GM19324 (cell line): Measurements from ENCODE around the gene KRTAP10-3.

ENCODE experiments used
- ATAC-seq: cut with Tn5 transposase; IDR thresholded peaks from one replicate; pipeline ENCODE4 v1.9.1; 2021; ENCODE audit warnings: mild to moderate bottlenecking, moderate library complexity; ENCODE audit not compliant: unreplicated experiment, low FRiP score

The KRTAP10-3 gene

DNA sequence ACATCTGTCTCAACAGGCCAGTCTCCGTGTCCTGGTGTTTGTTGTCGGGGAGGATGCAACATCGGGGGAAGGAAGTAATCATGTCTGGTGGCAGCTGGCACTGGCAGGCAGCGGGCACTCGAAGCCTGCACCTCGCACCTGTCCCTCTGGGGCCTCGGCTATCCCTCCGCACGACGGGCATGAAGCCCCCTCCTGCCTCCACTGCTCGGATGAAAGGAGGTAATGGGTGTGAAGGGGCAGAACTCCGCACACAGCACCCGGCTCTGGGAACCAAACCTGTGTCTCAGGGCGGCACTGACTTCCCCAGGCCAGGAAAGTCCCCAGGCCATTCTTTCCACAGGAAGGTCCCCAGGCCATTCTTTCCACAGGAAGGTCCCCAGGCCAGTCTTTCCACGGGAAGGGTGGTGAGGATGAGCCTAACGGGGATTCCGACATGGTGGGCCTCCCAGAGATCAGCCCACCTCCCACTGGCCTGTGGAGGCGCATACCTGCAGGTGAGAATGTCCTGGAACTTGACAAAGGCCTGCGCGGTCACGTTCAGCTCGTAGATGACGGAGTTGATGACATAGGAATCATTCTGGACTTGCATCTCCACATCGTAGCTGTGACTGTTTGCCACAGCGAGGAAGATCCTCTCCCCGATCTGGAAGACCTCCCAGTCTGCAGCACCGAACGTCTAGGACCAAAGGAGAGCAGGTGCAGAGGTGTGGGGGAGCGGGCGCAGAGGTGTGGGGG lies 49.7 kb downstream of the KRTAP10-3 start:
- no peak for ATAC-seq

DNA sequence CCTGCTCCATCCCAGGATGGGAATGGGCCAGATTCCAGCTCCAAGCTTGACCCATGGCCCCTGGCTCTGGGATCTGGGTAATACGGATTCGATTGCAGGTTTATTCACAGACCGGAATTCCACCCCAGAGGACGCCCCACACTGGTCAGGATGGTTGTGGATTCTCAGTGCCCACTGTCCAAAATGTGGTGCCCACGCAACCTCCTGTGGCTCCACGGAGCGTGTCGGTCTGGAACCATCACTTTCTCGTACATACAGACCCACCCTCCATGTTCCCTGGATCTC lies 50.2 kb downstream of the KRTAP10-3 start:
- no peak for ATAC-seq
